Endodermal cell (in vitro differentiated cells): ENCODE results near the gene TFR2. TPM values are rescaled to one million over a fixed set of nuclear protein-coding genes. Genes with fewer than 3 reads are reported as not detected.

Experiments used
- DNase-seq: peaks from one replicate; pipeline ENCODE4 v3.0.0-alpha.2; 2017
- H3K27ac ChIP-seq: 2 replicates; pipeline ENCODE4 v1.5.1; 2013; ENCODE audit warnings: mild to moderate bottlenecking, low read depth, low read length, moderate library complexity
- H3K27me3 ChIP-seq: 2 replicates; pipeline ENCODE4 v1.6.1; 2013; ENCODE audit warnings: mild to moderate bottlenecking, low read length, moderate library complexity; ENCODE audit not compliant: insufficient read depth, control insufficient read depth, poor library complexity, severe bottlenecking
- H3K36me3 ChIP-seq: 2 replicates; pipeline ENCODE4 v1.7.0; 2013; ENCODE audit warnings: mild to moderate bottlenecking, low read length, moderate library complexity; ENCODE audit not compliant: control insufficient read depth, insufficient read depth
- H3K4me1 ChIP-seq: one replicate; pipeline ENCODE4 v1.7.0; 2013; ENCODE audit warnings: low read length; ENCODE audit not compliant: control insufficient read depth, insufficient read depth
- H3K4me3 ChIP-seq: 2 replicates; pipeline ENCODE4 v1.5.1; 2013; ENCODE audit warnings: mild to moderate bottlenecking, low read length, moderate library complexity
- H3K9ac ChIP-seq: 2 replicates; pipeline ENCODE4 v1.6.1; 2013; ENCODE audit warnings: mild to moderate bottlenecking, low read length, moderate library complexity; ENCODE audit not compliant: poor library complexity, severe bottlenecking; ENCODE audit errors: extremely low read depth
- H3K9me3 ChIP-seq: 2 replicates; pipeline ENCODE4 v1.6.1; 2013; ENCODE audit warnings: mild to moderate bottlenecking, low read length, moderate library complexity; ENCODE audit not compliant: control insufficient read depth
- H3K27ac Mint-ChIP-seq: 2 replicates; pipeline ENCODE4 v1.8.0; 2020; ENCODE audit warnings: mixed read lengths
- H3K27me3 Mint-ChIP-seq: 2 replicates; pipeline ENCODE4 v1.8.0; 2021; ENCODE audit warnings: mild to moderate bottlenecking, mixed read lengths; ENCODE audit not compliant: insufficient read depth
- H3K36me3 Mint-ChIP-seq: 2 replicates; pipeline ENCODE4 v1.8.0; 2020; ENCODE audit warnings: low read depth, mixed read lengths
- H3K4me1 Mint-ChIP-seq: 2 replicates; pipeline ENCODE4 v1.8.0; 2020; ENCODE audit warnings: mixed read lengths
- H3K4me3 Mint-ChIP-seq: 2 replicates; pipeline ENCODE4 v1.8.0; 2020; ENCODE audit warnings: mild to moderate bottlenecking, moderate library complexity, mixed read lengths
- H3K9me3 Mint-ChIP-seq: 2 replicates; pipeline ENCODE4 v1.8.0; 2020; ENCODE audit warnings: mild to moderate bottlenecking, mixed read lengths
- CTCF ChIP-seq: fragments of 200-600 bp; sonication (generic); conservative IDR thresholded peaks from 2 replicates; pipeline ENCODE4 v1.5.0; 2021; ENCODE audit warnings: antibody characterized with exemption, mild to moderate bottlenecking
- WGBS, 2 experiments: methylation state at CpG; one replicate each; pipeline versions ENCODE4 v1.1.5 to v1.1.7; 2013; ENCODE audit warnings: missing lambda C conversion rate in 2 of 2, mixed read lengths in 1 of 2; ENCODE audit not compliant: insufficient coverage in 1 of 2, insufficient read length in 1 of 2; 5-methylcytosine and 5-hydroxymethylcytosine counted together
- total RNA-seq, 2 donors: library from RNA; stranded (reverse); fragmentation: NEBNext Ultra II Directional in 1 of 2; extraction: Animal tissue kit (Norgen Biotek cat#: 25700) in 1 of 2; gene quantifications; 2 replicates in 1 of 2; 3 replicates in 1 of 2; pipeline ENCODE4 v1.2.1, GENCODE V29; 2021

TFR2 gene
- total RNA-seq, 2 donors from 2014 or later, result 1.4 to 2.1 TPM

GRCh38 chr7:100620804-100621203, 20.5 kb downstream of the TFR2 start:
- no peak for TF ChIP-seq CTCF
- no peaks in the 10 kb centered on the region for H3K9me3 Mint-ChIP-seq

GRCh38 chr7:100620239-100620638, 21.1 kb downstream of the TFR2 start:
- Histone ChIP-seq H3K9ac (no peak overlapping the region), H3K27me3 (no peaks in the 10 kb centered on the region), H3K4me1 (no peaks in the 10 kb centered on the region), H3K4me3 (no peak overlapping the region), H3K9me3 (no peaks in the 10 kb centered on the region), H3K27ac (no peak overlapping the region), H3K36me3 (no peaks in the 10 kb centered on the region)
- H3K4me1 Mint-ChIP-seq, result no peaks in the 10 kb centered on the region
- no peaks in the 10 kb centered on the region for H3K36me3 Mint-ChIP-seq
- TF ChIP-seq CTCF, result no peak
- H3K27me3 Mint-ChIP-seq, result peaks cover 3% of the 10 kb centered on the region
- no peak for DNase-seq
- H3K27ac Mint-ChIP-seq, result no peak overlapping the region
- H3K4me3 Mint-ChIP-seq, result no peak overlapping the region
- WGBS, 2 experiments, result 94 to 95% methylated on average over 3 to 6 of the region's 6 CpGs
- no peaks in the 10 kb centered on the region for H3K9me3 Mint-ChIP-seq

More at GRCh38 chr7:100620804-100621203, 20.5 kb downstream of the TFR2 start:
- Mint-ChIP-seq H3K4me3 (no peak overlapping the region), H3K4me1 (no peaks in the 10 kb centered on the region), H3K36me3 (no peaks in the 10 kb centered on the region), H3K27me3 (peaks cover 9% of the 10 kb centered on the region), H3K27ac (no peak overlapping the region)
- Histone ChIP-seq H3K4me3 (no peak overlapping the region), H3K36me3 (no peaks in the 10 kb centered on the region), H3K4me1 (no peaks in the 10 kb centered on the region), H3K9me3 (no peaks in the 10 kb centered on the region), H3K27ac (no peak overlapping the region), H3K27me3 (peaks cover 5% of the 10 kb centered on the region), H3K9ac (no peak overlapping the region)
- 92 to 95% methylated on average over 12 to 23 of the region's 23 CpGs for WGBS, 2 experiments
- no peak for DNase-seq

GRCh38 chr7:100614308-100614861, 27.0 kb downstream of the TFR2 start:
- no peaks in the 10 kb centered on the region for H3K27me3 ChIP-seq
- no peak overlapping the region for H3K27ac Mint-ChIP-seq
- peaks cover 2% of the 10 kb centered on the region for H3K36me3 Mint-ChIP-seq
- DNase-seq, result no peak
- no peaks in the 10 kb centered on the region for H3K4me1 ChIP-seq
- no peaks in the 10 kb centered on the region for H3K36me3 ChIP-seq
- no peak overlapping the region for H3K4me3 ChIP-seq
- H3K27ac ChIP-seq, result no peak overlapping the region
- no peaks in the 10 kb centered on the region for H3K9me3 ChIP-seq
- TF ChIP-seq CTCF, result no peak
- WGBS, 2 experiments, result 87 to 90% methylated on average over 4 to 5 of the region's 6 CpGs
- no peak overlapping the region for H3K9ac ChIP-seq
- H3K27me3 Mint-ChIP-seq, result no peaks in the 10 kb centered on the region
- no peak overlapping the region for H3K4me3 Mint-ChIP-seq
- no peaks in the 10 kb centered on the region for H3K9me3 Mint-ChIP-seq
- H3K4me1 Mint-ChIP-seq, result peaks cover 6% of the 10 kb centered on the region
